Midbrain (tissue), 1 donor: ENCODE data around the gene AP3S1.

Source experiments
- DNase-seq: peaks from one replicate; lab custom pipeline; 2025; lab: John Stamatoyannopoulos, UW

The AP3S1 gene

DNA sequence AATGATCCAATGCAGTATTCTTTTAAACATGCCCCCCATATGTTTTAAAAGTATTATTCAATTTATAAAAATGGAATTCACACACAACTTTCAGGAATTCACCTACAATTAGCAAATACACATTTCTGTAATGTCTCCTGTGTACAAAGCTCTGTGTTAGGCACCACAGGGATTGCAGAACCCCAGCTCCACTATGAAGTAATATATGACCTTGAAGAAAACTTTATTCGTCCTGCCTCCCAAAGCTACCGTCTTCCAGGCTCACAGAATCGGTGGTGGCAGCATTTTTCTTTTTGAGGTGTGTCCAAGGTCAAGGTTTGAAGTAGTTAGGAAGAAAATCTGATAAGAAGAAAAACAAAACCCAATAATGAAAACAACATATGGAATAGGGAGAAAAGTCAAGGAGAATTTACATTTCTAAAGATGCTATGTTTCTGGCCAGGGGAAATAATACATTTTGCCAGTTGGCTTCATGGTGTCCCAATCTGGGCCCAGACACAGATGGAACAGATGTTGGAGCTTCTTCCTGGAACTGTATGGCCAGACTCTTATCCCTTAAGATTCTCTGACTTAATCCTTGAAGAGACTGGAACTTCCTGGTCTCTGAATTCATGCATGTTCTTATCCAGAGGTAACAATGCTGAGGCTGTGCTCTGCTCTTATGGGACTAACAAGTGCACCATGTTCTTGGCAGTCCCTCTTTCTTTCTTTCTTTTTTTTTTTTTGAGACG, 98.5 kb downstream of the AP3S1 start:
- no peak for DNase-seq

DNA sequence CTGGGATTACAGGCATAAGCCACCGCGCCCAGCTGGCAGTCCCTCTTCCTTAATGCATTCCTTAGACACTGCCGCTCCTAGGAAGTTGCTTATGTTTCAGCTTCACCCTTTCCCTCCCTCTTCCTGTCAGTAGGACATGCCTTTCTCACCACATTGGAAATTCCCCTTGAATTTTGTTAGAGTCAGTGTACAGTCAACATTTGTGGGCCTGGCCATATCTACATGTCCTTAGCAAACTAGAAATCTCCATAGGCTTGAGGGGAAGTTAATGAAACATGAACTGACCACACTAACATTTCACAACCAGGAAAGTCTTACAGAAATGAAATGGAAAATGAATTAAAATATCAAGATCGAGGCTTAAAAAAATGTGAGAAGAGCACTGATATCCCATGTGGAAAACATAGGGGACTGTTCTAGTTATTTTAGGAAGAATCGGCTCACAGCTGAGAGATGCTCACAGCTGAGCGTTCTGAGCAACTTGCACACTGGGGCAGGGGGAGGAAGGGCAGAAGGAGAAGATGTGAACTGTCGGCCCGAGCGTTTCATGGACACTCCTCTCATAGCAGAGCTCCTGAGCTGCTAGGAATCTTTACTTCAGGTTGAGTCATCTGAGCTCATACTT, 99.4 kb downstream of the AP3S1 start:
- no peak for DNase-seq

DNA sequence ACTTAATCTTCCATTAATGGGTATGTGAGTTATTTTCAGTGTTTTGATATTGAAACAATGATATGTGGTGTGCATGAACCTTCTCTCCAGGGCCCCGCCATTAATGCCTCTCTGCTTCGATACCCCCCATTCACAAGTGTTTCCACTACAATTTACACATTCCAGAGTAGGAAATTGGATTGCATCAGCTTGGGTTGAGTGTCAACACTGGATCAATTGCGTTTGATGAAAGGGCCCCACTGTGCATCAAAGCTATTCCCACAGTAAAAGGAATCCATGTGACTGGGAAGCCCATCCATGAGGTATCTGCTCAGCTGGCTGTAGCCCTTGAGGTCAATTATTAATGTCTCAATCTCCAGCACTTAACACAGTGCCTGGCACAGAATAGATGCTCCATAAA, 102.8 kb downstream of the AP3S1 start:
- DNase-seq = no peak

DNA sequence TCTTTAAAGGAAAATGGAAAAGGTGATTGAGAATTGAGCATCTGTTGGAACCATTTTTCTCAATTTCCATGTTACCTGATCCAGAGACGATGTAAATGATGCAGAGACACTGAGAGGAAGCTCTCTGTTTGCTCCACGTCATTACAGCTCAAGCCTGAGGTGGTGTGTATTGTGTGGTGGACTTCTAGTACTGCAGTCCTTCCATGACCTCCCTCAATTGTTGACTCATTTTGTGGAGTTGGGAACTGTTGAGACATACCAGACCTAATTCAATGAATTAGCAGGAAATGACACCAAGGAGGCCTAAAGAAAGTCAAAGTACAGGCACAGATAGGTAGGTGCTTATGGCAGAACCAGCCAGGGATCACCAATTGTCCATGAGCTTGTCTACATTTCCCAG, 104.9 kb downstream of the AP3S1 start:
- no peak for DNase-seq

DNA sequence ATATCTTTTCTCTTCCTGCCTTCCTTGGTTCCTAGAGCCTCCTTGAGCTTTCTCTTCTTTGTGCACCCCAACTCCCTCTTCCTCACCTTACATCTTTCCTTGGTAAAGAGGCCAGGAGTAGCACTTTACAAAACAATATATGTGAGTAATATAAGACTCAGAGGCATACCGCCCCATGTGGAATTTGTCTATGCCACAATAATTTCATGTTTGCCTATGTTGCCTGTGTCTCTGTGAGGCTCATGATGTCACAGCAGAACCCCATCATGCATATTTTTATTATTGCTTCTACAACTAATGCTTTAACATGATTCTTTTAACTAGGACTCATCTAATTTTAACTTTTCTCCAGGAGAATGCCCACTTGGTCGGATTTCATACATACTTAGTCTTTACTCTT, 105.5 kb downstream of the AP3S1 start:
- DNase-seq = no peak

DNA sequence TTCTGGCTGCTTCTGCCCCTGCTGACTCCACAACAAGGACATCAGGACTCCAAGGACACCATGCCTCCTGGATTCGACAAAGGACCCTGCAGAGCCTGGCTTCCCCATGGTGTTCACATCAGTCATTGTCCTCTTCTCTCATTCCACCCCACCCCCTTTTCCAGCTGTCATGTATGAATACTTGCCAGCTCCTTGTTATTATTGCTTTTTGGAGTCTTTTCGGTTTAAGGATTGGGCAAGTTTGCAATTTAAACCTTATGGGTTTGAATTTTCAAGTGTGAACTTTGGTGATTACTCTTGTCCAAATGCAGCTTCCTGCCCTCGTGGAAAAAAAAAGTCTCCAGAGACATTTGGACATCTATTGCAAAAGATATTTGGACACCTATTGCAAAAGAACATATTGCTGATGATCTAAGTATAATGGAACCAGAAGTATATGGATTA, 106.4 kb downstream of the AP3S1 start:
- no peak for DNase-seq

DNA sequence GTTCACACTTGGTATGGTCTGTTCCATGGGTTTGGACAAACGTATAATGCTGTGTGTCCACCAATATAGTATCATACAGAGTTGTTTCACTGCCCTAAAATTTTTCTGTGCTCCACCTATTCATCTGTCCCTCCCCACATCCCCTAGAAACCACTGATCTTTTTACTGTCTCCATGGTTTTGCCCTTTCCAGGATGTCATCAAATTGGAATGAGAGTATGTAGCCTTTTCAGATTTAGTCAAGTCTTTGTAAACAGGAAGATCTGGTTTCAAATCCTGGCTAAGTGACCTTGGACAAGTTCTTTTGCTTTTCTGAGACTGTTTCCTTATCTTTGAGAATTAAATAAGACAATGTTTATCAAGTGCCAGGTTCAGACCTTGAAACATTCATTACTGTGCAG, 107.4 kb downstream of the AP3S1 start:
- DNase-seq = no peak

DNA sequence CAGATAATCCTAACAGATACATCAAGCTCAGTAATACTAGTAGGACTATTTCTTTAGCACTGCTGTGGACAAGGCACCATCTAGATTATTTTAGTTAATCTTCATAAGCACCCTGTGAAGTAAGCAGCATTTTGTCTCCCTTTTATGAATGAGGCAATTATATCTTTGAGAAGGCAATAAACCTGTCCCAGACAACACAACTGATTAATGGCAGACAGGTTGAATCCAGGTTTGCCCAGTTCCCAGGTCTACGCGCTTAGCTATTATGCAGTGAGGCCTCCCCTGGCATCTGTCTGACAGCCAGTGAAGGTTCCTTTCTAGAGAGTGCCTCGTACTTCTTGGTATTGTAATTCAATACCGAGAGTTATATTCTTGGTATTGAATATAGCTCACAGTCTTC, 110.9 kb downstream of the AP3S1 start:
- no peak for DNase-seq

DNA sequence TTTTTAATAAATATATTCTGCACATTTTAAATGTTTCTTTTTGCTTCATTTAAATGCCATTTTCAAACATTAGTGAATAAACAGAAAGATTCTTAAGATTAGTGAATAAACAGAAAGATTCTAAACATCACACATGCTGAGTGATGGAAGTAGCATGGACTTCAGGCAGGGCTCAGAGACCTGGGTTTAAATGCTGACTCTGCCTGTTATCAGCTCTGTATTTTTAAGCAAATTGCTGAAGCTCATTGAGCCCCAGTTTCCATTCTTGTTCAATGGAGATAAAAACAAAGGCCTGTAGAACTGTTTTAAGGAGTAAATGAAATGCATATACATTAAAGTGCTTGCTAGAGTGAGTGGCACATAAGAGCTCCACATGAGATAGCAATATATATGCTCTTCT, 112.4 kb downstream of the AP3S1 start:
- no peak for DNase-seq

DNA sequence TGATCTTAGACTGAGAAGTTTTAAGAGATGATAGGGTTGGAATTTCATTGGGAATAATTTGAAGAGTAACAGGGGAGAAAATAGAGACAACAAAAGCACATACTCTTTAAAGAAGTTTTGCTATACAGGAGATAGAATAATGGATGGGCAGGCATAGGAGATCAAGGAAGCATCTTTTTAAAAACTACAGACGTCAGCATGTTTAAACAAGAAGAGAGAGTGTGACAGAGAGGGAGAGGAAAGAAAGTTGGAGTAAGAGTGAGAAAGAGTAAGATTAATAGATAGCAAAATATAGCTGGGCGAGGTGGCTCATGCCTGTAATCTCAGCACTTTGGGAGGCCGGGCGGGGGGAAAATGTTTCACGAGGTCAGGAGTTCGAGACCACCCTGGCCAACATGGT, 115.2 kb downstream of the AP3S1 start:
- no peak for DNase-seq

DNA sequence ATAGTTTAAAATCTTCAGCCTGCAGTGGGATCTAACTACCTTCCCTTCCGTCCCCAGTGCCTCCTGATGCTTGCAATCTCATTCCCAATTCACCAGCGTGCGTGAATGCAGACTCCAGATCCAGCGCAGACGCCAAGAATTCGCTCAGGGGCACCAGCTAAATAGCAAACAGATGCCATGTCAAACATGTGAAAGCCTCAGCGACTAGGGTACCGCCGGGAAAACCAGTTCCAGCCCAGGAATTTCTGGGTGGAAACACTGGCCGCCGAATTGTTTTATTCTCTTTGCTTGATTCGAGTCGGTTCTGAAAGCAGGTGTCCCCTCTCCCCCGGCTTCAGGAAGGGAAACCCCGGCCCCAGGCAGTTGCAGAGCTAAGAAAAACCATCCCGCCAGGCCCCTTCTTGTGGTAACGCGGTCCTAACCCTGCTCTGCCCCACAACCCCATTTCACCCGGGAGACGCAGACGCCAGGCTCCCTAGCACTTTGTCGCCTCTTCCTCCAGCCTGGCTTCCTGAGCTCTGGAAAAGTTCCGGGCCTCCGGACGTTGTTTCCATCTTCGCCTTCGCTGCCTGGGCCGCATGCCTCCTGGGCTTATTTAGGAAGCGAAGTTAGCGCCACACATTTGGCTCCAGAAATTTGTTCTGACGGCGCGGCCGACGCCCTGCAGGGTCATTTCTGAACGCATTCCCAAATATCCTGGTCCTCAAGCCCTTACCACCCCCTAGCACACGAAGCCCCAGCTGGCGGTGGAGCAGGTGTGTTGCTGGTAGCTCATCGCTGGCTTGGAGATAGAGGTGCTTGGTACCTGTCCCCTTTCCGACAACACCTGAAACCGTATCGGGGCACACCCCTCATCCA, 119.9 kb downstream of the AP3S1 start:
- DNase-seq = no peak

DNA sequence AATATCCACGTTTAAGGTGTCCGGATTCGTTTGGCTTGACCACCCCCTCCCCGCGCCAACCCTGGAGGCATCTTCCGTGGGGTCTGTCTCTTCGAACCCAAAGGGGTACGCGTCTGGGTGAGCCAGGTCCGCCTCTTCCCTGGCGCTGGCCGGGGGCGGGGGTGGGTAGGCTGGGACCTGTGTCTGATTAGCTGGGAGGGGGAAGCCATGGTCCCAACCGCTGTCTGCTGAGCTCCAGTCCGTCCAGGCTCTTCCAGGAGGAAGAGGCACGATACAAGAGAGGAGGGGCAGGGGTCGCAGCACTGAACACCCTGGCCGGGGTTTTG, 120.5 kb downstream of the AP3S1 start, which contains the start of gene LVRN:
TSS of gene LVRN (plus strand) at position 237 of the 326 bp plus-strand sequence. CDS start 143 bp downstream, outside the sequence.
- DNase-seq = no peak

DNA sequence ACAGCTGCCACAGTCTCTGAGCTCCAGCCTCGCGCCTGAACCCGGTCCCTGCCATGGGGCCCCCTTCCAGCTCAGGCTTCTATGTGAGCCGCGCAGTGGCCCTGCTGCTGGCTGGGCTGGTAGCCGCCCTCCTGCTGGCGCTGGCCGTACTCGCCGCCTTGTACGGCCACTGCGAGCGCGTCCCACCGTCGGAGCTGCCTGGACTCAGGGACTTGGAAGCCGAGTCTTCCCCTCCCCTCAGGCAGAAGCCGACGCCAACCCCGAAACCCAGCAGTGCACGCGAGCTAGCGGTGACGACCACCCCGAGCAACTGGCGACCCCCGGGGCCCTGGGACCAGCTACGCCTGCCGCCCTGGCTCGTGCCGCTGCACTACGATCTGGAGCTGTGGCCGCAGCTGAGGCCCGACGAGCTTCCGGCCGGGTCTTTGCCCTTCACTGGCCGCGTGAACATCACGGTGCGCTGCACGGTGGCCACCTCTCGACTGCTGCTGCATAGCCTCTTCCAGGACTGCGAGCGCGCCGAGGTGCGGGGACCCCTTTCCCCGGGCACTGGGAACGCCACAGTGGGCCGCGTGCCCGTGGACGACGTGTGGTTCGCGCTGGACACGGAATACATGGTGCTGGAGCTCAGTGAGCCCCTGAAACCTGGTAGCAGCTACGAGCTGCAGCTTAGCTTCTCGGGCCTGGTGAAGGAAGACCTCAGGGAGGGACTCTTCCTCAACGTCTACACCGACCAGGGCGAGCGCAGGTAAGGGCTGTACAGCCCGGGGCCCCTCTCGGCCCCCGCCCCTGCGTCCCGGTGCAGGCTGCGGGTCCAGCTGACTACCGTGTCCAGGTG, 121.0 kb downstream of the AP3S1 start:
- DNase-seq = no peak

DNA sequence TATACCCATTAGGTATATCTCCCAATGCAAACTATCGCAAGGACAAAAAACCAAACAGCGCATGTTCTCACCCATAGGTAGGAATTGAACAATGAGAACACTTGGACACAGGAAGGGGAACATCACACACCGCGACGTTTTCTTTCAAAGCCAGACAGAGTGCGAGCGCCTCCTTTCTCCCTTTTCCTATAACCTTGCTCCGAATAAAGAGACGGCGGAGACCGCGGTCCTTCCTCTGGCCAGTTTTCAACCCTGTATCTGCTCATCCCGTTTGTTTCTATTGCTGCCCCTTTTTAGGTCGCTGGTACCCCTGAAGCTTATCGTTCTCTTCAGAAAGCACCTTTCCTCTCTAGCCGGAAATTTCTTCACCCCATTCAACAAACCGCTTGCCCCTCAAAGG, 121.8 kb downstream of the AP3S1 start:
- no peak for DNase-seq
